Ascending aorta (tissue), 2 donors: ENCODE data around the gene GPR176. TPM values are rescaled to one million over a fixed set of nuclear protein-coding genes. Genes with fewer than 3 reads are reported as not detected.

Experiments
- DNase-seq, 2 donors: peaks; one replicate each; pipeline ENCODE4 v3.0.0-alpha.2; 2019; ENCODE audit warnings: low spot score in 2 of 2
- H3K27ac ChIP-seq, 2 donors: fragments of 200-600 bp; sonication (generic); one replicate each; pipeline ENCODE4 v1.5.1; 2016 to 2017; ENCODE audit warnings: mild to moderate bottlenecking in 1 of 2
- H3K27me3 ChIP-seq: fragments of 200-600 bp; sonication (generic); one replicate; pipeline ENCODE4 v1.5.1; 2017
- H3K36me3 ChIP-seq, 2 donors: fragments of 200-600 bp; sonication (generic); one replicate each; pipeline ENCODE4 v1.5.1; 2016
- H3K4me1 ChIP-seq, 2 donors: fragments of 200-600 bp; sonication (generic); one replicate each; pipeline ENCODE4 v1.5.1; 2016 to 2017; ENCODE audit warnings: mild to moderate bottlenecking in 1 of 2
- H3K4me3 ChIP-seq, 2 donors: fragments of 200-600 bp; sonication (generic); one replicate each; pipeline ENCODE4 v1.5.1; 2016 to 2017; ENCODE audit warnings: mild to moderate bottlenecking in 1 of 2
- H3K9me3 ChIP-seq, 2 donors: fragments of 200-600 bp; sonication (generic); one replicate each; pipeline ENCODE4 v1.5.1; 2016
- intact Hi-C: fragments of 100-400 bp; cut with DNase I; formaldehyde crosslinking; loops from one replicate; pipeline ENCODE4 v1.15.1; 2023
- total RNA-seq: library from RNA; depleted of rRNA; stranded (reverse); fragments of >200 nt; gene quantifications from one replicate; pipeline ENCODE4 v1.1.0, GENCODE V29; 2016
- TF ChIP-seq, protein P1 (sequence below), 3 experiments: fragments of 200-600 bp in 2 of 3; fragments of 450-650 bp in 1 of 3; sonication (generic) in 2 of 3; IDR thresholded peaks; one replicate each; pipeline ENCODE4 v1.5.1; 2016 to 2019; ENCODE audit warnings: antibody characterized with exemption in 3 of 3, mild to moderate bottlenecking in 1 of 3, moderate library complexity in 1 of 3

Gene GPR176
- total RNA-seq, 1 donor from 2014 or later: 99.1 TPM

DNA sequence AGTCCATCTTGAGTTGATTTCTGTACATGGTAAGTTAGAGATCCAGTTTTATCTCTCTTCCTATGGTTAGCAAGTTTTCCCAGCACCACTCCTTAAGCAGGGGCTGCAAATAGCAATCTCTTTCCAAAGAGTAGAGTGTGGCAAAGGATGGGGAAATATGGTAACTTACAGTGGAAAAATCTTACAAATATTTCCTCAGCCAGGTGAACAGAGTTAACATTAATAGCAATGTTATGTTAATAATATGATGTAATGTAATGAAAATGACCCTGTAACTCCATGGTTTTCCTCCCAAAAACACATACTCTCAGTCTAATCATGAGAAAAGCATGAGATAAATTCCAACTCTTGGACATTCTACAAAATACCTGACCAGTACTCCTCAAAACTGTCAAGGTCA is 167.8 kb downstream of the GPR176 start:
- DNase-seq: no peak
- Histone ChIP-seq H3K4me1 (no peaks in the 10 kb centered on the region), H3K27ac (no peak overlapping the region), H3K36me3 (no peaks in the 10 kb centered on the region), H3K27me3 (no peaks in the 10 kb centered on the region), H3K9me3 (no peaks in the 10 kb centered on the region), H3K4me3 (no peak overlapping the region)
- intact Hi-C loops: loop anchor here (10.0 kb wide), 1 partner anchor 157 kb away; no protein-coding TSS in a partner anchor
- TF ChIP-seq, protein P1, sequence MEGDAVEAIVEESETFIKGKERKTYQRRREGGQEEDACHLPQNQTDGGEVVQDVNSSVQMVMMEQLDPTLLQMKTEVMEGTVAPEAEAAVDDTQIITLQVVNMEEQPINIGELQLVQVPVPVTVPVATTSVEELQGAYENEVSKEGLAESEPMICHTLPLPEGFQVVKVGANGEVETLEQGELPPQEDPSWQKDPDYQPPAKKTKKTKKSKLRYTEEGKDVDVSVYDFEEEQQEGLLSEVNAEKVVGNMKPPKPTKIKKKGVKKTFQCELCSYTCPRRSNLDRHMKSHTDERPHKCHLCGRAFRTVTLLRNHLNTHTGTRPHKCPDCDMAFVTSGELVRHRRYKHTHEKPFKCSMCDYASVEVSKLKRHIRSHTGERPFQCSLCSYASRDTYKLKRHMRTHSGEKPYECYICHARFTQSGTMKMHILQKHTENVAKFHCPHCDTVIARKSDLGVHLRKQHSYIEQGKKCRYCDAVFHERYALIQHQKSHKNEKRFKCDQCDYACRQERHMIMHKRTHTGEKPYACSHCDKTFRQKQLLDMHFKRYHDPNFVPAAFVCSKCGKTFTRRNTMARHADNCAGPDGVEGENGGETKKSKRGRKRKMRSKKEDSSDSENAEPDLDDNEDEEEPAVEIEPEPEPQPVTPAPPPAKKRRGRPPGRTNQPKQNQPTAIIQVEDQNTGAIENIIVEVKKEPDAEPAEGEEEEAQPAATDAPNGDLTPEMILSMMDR (IDR thresholded peaks at IDR 0.05): no peak

Other genes with a start within 250 kb of the GPR176 start
- gene FSIP1, start 137.4 kb downstream of the GPR176 start, total RNA-seq: not detected
- gene EIF2AK4, start 13.8 kb upstream of the GPR176 start, total RNA-seq: 26.8 TPM
- gene SRP14, start 118.9 kb upstream of the GPR176 start, total RNA-seq: 365 TPM
- gene BMF, start 188.6 kb upstream of the GPR176 start, total RNA-seq: 2.2 TPM
- not detected for gene BUB1B, start 240.8 kb upstream of the GPR176 start, total RNA-seq